NCI-H187 (cell line): ENCODE results near the gene SOCS2.
"Not testable (repeated sequence)": the region's sequence is repeated elsewhere in the genome, so short reads cannot be mapped to it uniquely, and the experiment has no call there.

Experiments used
- DNase-seq, 2 experiments: peaks; one replicate each; lab custom pipeline; 2025; lab: John Stamatoyannopoulos, UW

Gene SOCS2

DNA sequence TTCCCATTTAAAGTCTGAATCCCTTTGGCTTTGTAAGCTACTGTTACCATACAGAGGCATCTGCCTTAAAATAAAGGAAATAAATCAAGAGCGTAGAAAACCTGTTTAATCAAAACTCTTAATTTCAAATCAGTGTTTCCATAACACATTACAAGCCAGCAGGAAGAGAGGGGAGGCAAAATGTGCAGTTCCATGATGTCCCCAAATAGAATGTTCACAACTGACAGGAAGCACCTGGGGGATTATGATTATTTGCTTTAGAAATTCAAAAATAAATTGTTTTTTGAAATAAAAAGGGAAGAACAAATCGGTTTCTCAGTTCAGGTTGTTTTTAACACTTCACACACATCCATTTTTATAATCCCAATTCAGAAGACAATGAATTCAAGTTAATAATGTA, 21.4 kb downstream of the SOCS2 start:
- no peak for DNase-seq

DNA sequence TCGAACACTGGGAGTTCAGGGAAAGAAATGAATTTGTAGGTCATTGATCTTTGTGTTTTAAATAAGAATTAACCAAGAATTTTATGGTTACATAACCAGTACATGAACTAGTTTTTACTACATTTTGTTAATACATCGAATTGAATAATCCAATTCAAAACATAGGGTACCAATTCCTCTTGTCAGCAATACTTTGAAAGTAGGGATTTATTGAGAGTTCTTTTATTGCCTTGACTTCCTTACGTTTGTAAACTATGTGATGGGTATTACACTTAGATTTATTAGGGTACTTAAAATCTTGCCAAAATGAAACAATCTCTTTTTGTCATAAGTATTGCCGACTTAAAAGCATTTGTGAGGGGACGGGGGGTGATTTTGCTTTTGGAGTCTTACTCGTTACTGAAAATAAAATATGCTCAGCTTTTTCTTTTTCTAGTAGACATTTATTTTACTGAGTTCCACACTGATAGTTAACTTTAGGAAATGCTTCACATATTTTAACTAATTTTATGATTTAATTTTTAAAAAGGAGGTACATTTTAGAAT, 22.4 kb downstream of the SOCS2 start:
- no peak for DNase-seq

- no peak for DNase-seq
Measured at GRCh38 chr12:93595351-93595750, 22.9 kb downstream of the SOCS2 start.

DNA sequence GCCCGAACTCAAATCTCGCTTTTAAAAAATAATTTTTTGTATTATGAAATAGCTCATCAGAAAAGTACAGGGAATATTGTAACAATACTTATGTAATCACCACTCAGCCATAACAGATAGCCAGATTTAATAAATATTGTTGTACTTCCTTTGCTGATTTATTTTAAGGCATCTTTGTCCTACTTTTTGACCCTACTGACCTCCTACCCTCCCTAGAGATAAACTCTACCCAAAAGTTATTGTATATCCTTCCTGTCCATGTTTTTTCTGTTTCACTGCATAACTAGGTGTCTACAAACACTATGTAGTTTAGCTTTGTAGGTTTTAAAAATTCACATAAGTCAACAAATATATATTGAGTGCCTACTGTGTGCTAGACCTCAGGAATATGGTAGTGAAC, 25.1 kb downstream of the SOCS2 start:
- no peak for DNase-seq

DNA sequence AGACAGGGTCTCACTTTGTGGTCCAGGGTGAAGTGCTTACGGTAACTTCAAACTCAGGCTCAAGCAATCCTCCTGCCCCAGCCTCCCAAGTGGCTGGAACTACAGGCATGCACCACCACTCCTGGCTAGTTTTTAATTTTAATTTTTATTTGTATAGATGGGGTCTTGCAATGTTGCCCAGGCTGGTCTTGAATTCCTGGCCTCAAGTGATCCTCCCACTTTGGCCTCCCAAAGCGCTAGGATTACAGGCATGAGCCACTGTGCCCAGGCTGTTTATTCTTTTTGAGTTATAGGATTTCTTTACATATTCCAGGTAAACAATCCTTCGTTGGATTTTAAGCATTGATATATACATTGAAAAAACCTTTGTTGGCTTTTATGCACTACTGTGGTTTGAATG, 26.7 kb downstream of the SOCS2 start:
- no peak for DNase-seq

DNA sequence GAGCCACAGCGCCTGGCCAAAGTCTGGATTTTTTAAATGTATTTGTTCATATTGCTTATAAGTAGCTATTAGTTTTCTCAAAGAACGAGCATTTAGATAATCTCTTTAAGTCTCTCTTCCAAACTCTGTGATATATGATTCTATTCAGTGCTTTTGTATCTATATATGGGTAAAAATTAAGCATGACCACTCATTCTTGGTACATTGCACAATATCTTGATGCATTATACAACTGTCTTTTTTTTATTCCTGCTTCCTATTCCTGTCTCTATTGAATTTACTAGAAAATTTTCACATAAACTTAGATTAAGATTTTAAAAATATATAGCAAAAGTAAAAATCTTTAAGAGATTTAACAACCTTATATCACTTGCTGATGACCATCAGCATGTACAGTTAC, 29.1 kb downstream of the SOCS2 start:
- no peak for DNase-seq

DNA sequence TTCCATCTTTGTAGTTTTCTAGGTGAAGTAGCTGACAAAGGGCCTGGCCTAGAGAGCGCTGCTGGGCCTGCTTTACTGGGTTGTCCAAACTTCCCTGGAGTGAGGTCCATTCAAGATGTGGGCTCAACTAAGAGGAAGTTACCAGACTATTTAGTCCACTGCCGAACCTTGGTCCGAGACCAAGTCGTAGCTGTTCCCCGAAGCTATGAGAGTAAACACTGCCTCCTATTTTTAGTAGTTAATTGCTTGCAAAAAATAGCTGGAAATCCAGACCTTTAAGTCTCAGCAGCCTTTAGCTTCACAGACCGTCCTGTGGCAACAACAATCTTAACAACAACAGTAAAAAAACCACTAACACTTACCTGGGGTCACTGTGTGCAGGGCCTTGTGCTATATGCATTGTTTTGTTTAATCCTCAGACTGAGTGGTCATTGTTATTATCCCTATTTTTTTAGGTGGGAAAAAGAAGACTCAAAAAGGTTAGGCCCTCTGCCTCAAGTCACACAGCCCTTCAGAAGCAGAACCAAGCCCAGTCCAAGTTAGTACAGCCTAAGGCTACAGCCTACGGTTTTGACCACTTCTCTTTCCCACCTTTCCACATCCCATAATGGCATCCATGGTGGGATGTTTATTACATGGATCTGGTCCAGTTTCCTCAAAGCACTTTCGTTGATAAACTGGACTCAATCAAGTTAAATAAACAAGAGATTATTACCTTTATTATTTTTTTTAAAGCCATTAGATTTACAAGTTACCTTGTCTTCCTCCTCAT, 30.6 kb downstream of the SOCS2 start:
- no peak for DNase-seq

GRCh38 chr12:93603762-93604161, 31.3 kb downstream of the SOCS2 start:
- no peak for DNase-seq

DNA sequence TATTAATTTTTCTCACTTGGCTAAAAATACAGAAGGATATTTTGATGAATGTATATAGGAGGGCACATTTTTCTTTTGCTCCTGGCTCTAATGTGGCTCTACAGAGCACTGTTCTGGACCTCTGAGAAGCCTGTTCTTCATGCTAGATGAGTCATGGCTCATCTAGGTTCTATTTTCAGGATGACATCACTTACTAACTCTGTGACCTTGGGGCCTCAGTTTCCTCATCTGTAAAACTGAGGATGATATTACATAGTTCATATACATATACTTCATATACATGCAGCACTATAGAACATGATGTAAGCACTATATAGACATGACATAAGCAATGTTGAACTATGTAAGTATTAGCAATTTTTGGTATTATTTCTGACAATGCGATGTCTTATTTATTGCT, 35.8 kb downstream of the SOCS2 start:
- no peak for DNase-seq

DNA sequence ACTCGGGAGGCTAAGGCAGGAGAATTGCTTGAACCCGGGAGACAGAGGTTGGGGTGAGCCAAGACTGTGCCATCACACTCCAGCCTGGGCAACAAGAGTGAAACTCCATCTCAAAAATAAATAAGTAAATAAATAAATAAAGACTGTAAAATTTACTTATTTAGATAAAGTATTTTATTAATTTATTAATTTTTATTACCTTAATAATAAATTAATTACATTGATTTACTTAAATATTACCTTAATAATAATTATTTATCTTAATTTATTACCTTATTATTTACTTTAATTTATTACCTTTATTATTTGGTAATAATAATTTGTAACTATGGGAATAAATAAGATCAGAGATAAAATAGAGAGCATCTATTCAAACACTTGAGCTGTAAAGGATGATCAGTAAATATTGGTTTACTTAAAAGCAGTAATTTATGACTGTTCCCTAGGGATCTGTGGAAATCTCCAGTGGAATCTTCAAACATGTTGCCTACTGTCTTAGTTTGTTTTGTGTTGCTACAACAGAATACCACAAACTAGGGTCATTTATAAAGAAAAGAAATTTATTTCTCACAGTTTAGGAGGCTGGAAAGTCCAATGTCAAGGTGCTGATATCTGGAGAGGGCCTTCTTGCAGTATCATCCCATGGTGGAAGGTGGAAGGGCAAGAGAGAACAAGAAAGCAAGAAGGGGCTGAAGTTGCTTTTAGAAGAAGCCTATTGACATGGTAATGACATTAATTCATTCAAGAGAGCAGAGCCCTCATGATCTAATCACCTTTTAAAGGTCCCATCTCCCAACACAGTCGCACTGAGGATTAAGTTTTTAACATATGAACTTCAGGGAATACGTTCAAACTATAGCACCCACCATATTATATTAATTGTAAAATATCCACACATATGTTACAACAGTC, 37.1 kb downstream of the SOCS2 start:
- no peak for DNase-seq

- DNase-seq = no peak
Measured at GRCh38 chr12:93612776-93613175, 40.3 kb downstream of the SOCS2 start.

DNA sequence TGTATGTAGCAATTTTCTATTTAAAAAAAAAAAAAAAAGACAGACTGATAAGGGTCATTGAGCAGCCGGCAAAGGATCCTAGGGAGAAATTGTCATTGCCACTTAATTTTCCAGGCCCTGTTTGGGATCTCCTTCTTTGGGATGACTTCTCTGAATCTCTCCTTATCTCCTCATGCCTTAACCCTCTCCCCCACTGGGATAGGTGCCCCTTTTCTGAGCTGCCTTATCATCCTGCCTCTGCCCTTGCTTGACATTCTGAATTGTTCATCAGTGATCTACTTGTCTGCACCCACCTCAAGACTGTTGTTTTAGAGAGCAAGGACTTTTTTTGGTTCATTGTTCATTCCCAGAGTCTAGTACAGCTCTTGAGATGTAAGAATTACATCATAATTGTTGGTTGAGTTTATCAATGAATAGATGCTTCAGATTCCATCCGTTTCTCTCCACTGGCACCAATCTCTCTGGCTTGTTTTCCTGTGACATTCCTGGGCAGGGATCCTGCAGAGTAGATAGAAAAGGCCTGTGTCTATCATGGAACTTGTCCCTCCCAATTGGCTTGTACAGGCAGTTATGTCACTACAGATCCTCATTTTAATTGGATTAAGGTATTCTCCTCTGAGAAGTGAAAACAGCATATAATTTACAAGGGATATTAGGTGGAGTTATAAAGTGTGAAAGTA, 42.6 kb downstream of the SOCS2 start:
- DNase-seq = no peak

- no peak for DNase-seq
Measured at GRCh38 chr12:93616584-93617101, 44.2 kb downstream of the SOCS2 start.

DNA sequence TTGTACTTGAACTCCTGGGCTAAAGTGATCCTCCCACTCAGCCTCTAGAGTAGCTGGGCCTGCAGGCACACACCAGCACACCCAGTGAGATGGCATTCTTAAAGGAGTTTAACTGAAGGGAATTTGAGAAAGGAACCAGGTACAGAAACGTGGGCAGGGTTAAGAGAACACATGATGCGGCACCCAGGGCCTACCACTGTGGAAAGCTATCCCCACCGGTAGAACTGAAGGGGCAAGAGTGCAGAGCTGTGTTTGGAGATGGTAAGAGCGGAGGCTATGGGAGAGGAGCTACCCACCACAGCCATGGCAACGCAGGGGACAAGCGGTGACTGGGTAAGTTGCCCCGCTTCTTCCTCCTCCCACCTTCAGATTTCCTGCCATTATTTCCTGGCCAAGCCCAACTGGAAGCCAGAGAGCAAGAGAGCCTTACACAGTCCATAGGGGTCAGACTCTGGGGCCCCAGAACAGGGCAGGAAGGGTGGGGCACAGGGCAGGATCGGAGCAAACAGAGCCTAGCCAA, 46.5 kb downstream of the SOCS2 start:
- DNase-seq = no peak

DNA sequence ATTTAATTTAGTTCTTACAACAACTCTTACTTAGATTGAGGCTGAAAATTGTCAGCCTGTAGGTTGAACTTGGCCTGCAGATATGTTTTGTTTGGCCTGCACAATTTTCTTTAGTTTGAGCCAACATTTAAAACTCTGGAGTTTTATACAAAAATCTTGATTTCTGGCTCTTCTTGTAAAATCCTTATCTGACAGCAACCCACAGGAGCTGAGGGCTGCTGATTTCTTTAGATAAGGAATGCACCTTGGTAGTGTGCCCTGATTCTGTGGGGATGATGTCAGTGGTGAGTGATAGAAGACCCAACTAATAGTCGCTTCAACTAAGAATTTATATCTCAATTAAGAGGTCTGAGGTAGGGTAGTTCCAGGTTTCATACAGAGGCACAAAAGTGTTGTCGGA, 49.5 kb downstream of the SOCS2 start:
- DNase-seq = no peak

DNA sequence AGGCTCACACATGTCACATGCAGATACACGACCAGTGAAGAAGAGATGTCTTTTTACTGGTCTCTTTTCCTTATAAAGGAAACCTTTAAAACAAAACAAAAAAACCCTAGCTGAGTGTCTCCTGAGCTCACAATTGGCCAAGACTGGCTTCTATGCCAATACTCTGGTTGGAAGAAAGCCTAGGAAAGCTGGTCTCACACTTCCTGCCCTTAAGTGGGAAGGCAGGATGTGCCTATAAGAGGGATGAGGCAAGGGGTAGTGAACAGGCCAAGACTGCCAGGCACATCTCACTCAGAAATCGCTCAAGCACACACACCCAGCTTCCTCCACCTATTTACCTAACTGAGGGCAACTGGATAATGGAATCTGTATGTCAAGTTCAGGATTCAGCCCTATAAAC, 50.0 kb downstream of the SOCS2 start:
- DNase-seq = no peak

- DNase-seq = no peak
Measured at GRCh38 chr12:93624595-93625294, 52.3 kb downstream of the SOCS2 start.

DNA sequence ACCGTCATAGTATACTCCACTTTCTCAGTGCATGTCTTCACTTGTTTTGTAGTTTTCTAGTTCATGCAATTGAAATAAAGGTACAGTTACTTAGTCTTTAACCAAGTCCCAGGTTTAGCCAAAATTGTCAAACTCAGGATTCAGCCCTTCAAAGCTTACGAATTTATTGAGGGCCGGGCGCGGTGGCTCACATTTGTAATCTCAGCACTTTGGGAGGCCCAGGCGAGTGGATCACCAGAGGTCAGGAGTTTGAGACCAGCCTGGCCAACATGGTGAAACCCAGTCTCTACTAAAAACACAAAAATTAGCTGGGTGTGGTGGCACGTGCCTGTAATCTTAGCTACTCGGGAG, 52.8 kb downstream of the SOCS2 start:
- DNase-seq = not testable (repeated sequence)

DNA sequence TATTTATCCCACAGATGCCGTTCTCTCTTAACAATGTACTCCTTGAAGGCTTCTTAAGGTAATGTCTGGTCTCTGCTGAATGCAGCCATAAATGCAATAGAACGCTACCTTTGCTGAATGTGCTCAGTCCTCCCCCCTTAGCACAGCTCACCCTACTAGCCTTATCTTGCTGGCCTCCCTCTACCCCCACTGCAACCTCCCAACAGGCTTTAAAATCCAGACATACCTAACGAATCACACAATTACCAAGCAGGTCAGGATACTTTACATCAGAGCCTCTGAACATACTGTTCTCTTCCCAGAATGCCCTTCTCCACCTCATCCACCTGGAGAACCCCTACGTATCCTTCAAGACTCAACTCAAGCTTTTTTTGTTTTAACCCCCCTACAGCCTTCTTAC, 53.7 kb downstream of the SOCS2 start:
- no peak for DNase-seq
